ENCODE measurements around the gene MINDY4B.

MINDY4B gene

DNA sequence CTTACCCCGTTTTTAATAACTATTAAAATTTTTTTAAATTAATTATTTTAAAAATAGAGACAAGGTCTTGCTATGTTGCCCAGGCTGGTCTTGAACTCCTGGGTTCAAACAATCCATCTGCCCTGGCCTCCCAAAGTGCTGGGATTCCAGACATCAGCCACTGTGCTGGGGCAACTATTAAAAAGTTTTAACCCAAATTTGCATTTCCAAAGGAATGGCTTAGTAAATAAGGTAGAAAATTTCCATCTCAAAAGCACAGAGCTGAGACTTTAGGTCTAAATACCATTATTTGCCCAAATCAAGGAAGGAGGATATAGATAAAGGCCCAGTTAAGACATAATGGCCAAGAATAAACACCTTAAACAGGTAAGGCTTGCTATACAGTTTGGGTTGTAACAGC, 56.4 kb downstream of the MINDY4B start:
- no peaks in the 10 kb centered on the region for H3K27me3 ChIP-seq (ENCODE audit: control insufficient read depth, insufficient read depth, low read length)
- H3K27ac ChIP-seq (ENCODE audit: low read depth, low read length), result no peak overlapping the region
- peaks cover 11% of the 10 kb centered on the region; the same call in 1 of the 2 replicates for H3K9me3 ChIP-seq (ENCODE audit: control insufficient read depth, insufficient read depth, low read depth, low read length)
- no peaks in the 10 kb centered on the region for H3K36me3 ChIP-seq (ENCODE audit: control insufficient read depth, insufficient read depth, low read length)
- no peak overlapping the region for H3K9ac ChIP-seq (ENCODE audit: low read length)
- H3K4me3 ChIP-seq (ENCODE audit: low read depth, low read length), result no peak overlapping the region
- peaks cover 18% of the 10 kb centered on the region for H3K4me1 ChIP-seq (ENCODE audit: control insufficient read depth, insufficient read depth, low read length)

- H3K27ac ChIP-seq (ENCODE audit: low read depth, low read length), result no peak overlapping the region
- no peaks in the 10 kb centered on the region for H3K36me3 ChIP-seq (ENCODE audit: control insufficient read depth, insufficient read depth, low read length)
- H3K4me1 ChIP-seq (ENCODE audit: control insufficient read depth, insufficient read depth, low read length), result peaks cover 28% of the 10 kb centered on the region
- no peak overlapping the region for H3K4me3 ChIP-seq (ENCODE audit: low read depth, low read length)
- peaks cover 4% of the 10 kb centered on the region; the same call in 1 of the 2 replicates for H3K27me3 ChIP-seq (ENCODE audit: control insufficient read depth, insufficient read depth, low read length)
- H3K9ac ChIP-seq (ENCODE audit: low read length), result no peak overlapping the region
- peaks cover 9% of the 10 kb centered on the region; the same call in 1 of the 2 replicates for H3K9me3 ChIP-seq (ENCODE audit: control insufficient read depth, insufficient read depth, low read depth, low read length)
Observed at GRCh38 chr3:150847433-150847832, 57.8 kb downstream of the MINDY4B start.

- Histone ChIP-seq H3K4me1 (ENCODE audit: control insufficient read depth, insufficient read depth, low read length) (peaks cover 28% of the 10 kb centered on the region), H3K9me3 (ENCODE audit: control insufficient read depth, insufficient read depth, low read depth, low read length) (no peaks in the 10 kb centered on the region), H3K9ac (ENCODE audit: low read length) (no peak overlapping the region), H3K27me3 (ENCODE audit: control insufficient read depth, insufficient read depth, low read length) (peaks cover 33% of the 10 kb centered on the region), H3K4me3 (ENCODE audit: low read depth, low read length) (no peak overlapping the region), H3K36me3 (ENCODE audit: control insufficient read depth, insufficient read depth, low read length) (no peaks in the 10 kb centered on the region), H3K27ac (ENCODE audit: low read depth, low read length) (no peak overlapping the region)
Observed at GRCh38 chr3:150844484-150844883, 60.8 kb downstream of the MINDY4B start.

DNA sequence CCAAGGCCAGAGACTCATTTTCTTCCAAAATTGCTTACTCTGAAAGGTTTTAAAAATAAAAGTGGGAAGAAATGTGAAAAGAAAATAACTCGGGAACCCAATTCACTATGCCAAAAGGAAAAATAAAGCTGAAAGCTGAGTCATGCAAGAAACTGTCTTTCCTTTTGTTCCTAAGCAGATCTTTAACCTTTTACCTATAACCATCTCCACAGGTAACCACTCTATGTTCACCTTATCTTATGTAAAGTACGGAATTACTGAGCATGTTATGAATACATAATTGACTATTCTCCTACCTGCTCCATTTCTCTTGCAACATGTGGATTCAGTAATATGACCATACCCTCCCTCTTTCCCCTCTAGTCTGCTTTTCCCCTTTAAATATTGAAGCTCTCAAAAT, 62.0 kb downstream of the MINDY4B start:
- no peak overlapping the region for H3K9ac ChIP-seq (ENCODE audit: low read length)
- H3K4me3 ChIP-seq (ENCODE audit: low read depth, low read length), result no peak overlapping the region
- no peak overlapping the region for H3K27ac ChIP-seq (ENCODE audit: low read depth, low read length)
- no peaks in the 10 kb centered on the region for H3K9me3 ChIP-seq (ENCODE audit: control insufficient read depth, insufficient read depth, low read depth, low read length)
- peaks cover 25% of the 10 kb centered on the region for H3K4me1 ChIP-seq (ENCODE audit: control insufficient read depth, insufficient read depth, low read length)
- peaks cover 46% of the 10 kb centered on the region for H3K27me3 ChIP-seq (ENCODE audit: control insufficient read depth, insufficient read depth, low read length)
- no peaks in the 10 kb centered on the region for H3K36me3 ChIP-seq (ENCODE audit: control insufficient read depth, insufficient read depth, low read length)

GRCh38 chr3:150840802-150841515, 64.3 kb downstream of the MINDY4B start:
- H3K27ac ChIP-seq (ENCODE audit: low read depth, low read length), result no peak overlapping the region
- no peaks in the 10 kb centered on the region for H3K36me3 ChIP-seq (ENCODE audit: control insufficient read depth, insufficient read depth, low read length)
- peaks cover 25% of the 10 kb centered on the region for H3K4me1 ChIP-seq (ENCODE audit: control insufficient read depth, insufficient read depth, low read length)
- no peak overlapping the region for H3K4me3 ChIP-seq (ENCODE audit: low read depth, low read length)
- H3K27me3 ChIP-seq (ENCODE audit: control insufficient read depth, insufficient read depth, low read length), result peaks cover 68% of the 10 kb centered on the region
- no peak overlapping the region for H3K9ac ChIP-seq (ENCODE audit: low read length)
- no peaks in the 10 kb centered on the region for H3K9me3 ChIP-seq (ENCODE audit: control insufficient read depth, insufficient read depth, low read depth, low read length)

DNA sequence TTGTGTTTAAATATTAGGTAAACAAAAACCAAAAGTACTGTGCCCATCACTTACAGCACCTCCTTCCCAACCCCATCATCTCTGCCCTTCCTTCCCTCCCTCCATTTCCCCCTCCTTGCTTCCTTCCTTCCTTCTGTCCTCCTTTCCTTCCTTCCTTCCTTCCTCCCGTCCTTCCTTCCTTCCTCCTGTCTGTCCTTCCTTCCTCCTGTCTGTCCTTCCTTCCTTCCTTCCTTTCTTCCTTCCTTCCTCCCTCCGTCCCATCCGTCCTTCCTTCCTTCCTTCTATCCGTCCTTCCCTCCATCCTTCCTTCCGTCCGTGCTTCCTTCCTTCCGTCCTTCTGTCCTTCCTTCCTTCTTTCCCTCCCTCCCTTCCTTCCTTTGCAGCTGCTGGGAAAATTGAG, 74.5 kb downstream of the MINDY4B start:
- Histone ChIP-seq H3K9ac (ENCODE audit: low read length) (no peak overlapping the region), H3K4me1 (ENCODE audit: control insufficient read depth, insufficient read depth, low read length) (no peaks in the 10 kb centered on the region; the same call in 1 of the 2 replicates), H3K27me3 (ENCODE audit: control insufficient read depth, insufficient read depth, low read length) (no peaks in the 10 kb centered on the region), H3K27ac (ENCODE audit: low read depth, low read length) (no peak overlapping the region), H3K36me3 (ENCODE audit: control insufficient read depth, insufficient read depth, low read length) (no peaks in the 10 kb centered on the region), H3K4me3 (ENCODE audit: low read depth, low read length) (no peak overlapping the region), H3K9me3 (ENCODE audit: control insufficient read depth, insufficient read depth, low read depth, low read length) (no peaks in the 10 kb centered on the region)

- H3K4me3 ChIP-seq (ENCODE audit: low read depth, low read length), result no peak overlapping the region
- H3K27ac ChIP-seq (ENCODE audit: low read depth, low read length), result no peak overlapping the region
- no peaks in the 10 kb centered on the region for H3K27me3 ChIP-seq (ENCODE audit: control insufficient read depth, insufficient read depth, low read length)
- H3K4me1 ChIP-seq (ENCODE audit: control insufficient read depth, insufficient read depth, low read length), result no peaks in the 10 kb centered on the region; the same call in 1 of the 2 replicates
- H3K9ac ChIP-seq (ENCODE audit: low read length), result no peak overlapping the region
- H3K9me3 ChIP-seq (ENCODE audit: control insufficient read depth, insufficient read depth, low read depth, low read length), result no peaks in the 10 kb centered on the region
- H3K36me3 ChIP-seq (ENCODE audit: control insufficient read depth, insufficient read depth, low read length), result no peaks in the 10 kb centered on the region
Observed at GRCh38 chr3:150830094-150830681, 75.1 kb downstream of the MINDY4B start.

DNA sequence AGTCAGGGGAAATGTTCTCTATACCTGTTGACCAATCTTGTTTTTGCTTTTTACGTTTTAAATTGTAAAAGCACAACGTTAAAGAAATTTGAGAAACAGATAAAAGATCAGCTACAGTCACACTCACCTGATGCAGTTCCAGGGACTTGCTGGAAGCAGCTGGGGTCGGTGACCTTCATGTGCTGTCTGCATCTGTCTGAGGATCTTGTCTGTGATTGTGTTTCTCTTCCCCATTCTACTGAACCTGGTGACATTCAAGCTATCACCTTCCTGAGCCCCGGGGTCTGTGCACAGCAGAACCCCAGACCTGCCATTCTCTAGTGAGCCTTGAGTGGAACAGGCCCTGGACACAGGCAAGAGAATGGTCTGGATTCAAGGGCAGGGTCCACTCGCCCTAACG, 75.8 kb downstream of the MINDY4B start:
- H3K9me3 ChIP-seq (ENCODE audit: control insufficient read depth, insufficient read depth, low read depth, low read length), result no peaks in the 10 kb centered on the region
- H3K27ac ChIP-seq (ENCODE audit: low read depth, low read length), result no peak overlapping the region
- no peaks in the 10 kb centered on the region for H3K27me3 ChIP-seq (ENCODE audit: control insufficient read depth, insufficient read depth, low read length)
- H3K36me3 ChIP-seq (ENCODE audit: control insufficient read depth, insufficient read depth, low read length), result no peaks in the 10 kb centered on the region
- no peak overlapping the region for H3K9ac ChIP-seq (ENCODE audit: low read length)
- no peaks in the 10 kb centered on the region; the same call in 1 of the 2 replicates for H3K4me1 ChIP-seq (ENCODE audit: control insufficient read depth, insufficient read depth, low read length)
- no peak overlapping the region for H3K4me3 ChIP-seq (ENCODE audit: low read depth, low read length)

- H3K4me3 ChIP-seq (ENCODE audit: low read depth, low read length), result no peak overlapping the region
- H3K36me3 ChIP-seq (ENCODE audit: control insufficient read depth, insufficient read depth, low read length), result no peaks in the 10 kb centered on the region
- H3K9me3 ChIP-seq (ENCODE audit: control insufficient read depth, insufficient read depth, low read depth, low read length), result no peaks in the 10 kb centered on the region
- H3K4me1 ChIP-seq (ENCODE audit: control insufficient read depth, insufficient read depth, low read length), result no peaks in the 10 kb centered on the region; the same call in 1 of the 2 replicates
- no peak overlapping the region for H3K27ac ChIP-seq (ENCODE audit: low read depth, low read length)
- no peak overlapping the region for H3K9ac ChIP-seq (ENCODE audit: low read length)
- no peaks in the 10 kb centered on the region for H3K27me3 ChIP-seq (ENCODE audit: control insufficient read depth, insufficient read depth, low read length)
Observed at GRCh38 chr3:150828997-150829396, 76.2 kb downstream of the MINDY4B start.

DNA sequence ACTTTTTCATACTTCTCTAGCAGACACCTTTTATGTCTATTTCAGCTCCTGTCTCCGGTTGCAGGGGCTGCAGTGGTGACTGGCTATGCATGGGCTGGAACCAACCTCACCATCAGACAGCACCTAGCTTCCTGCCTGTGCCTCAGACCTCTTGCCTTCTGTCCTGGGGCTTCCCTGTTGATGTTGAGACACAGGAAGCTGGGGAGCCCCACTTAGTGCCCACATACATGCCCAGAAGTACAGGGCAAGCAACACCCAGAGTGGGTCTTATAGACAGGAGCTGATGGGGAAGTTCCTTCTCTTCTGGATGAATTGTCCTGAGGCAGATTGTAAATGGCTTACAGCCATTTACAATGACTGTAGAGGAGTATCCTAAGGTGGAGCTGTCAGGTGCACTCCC, 77.0 kb downstream of the MINDY4B start:
- Histone ChIP-seq H3K36me3 (ENCODE audit: control insufficient read depth, insufficient read depth, low read length) (no peaks in the 10 kb centered on the region), H3K27ac (ENCODE audit: low read depth, low read length) (no peak overlapping the region), H3K9ac (ENCODE audit: low read length) (no peak overlapping the region), H3K27me3 (ENCODE audit: control insufficient read depth, insufficient read depth, low read length) (no peaks in the 10 kb centered on the region), H3K9me3 (ENCODE audit: control insufficient read depth, insufficient read depth, low read depth, low read length) (no peaks in the 10 kb centered on the region), H3K4me3 (ENCODE audit: low read depth, low read length) (no peak overlapping the region), H3K4me1 (ENCODE audit: control insufficient read depth, insufficient read depth, low read length) (no peaks in the 10 kb centered on the region; the same call in 1 of the 2 replicates)

GRCh38 chr3:150826466-150827282, 78.6 kb downstream of the MINDY4B start:
- no peaks in the 10 kb centered on the region for H3K27me3 ChIP-seq (ENCODE audit: control insufficient read depth, insufficient read depth, low read length)
- H3K36me3 ChIP-seq (ENCODE audit: control insufficient read depth, insufficient read depth, low read length), result no peaks in the 10 kb centered on the region
- H3K9ac ChIP-seq (ENCODE audit: low read length), result no peak overlapping the region
- H3K9me3 ChIP-seq (ENCODE audit: control insufficient read depth, insufficient read depth, low read depth, low read length), result peaks cover 4% of the 10 kb centered on the region; the same call in 1 of the 2 replicates
- H3K4me1 ChIP-seq (ENCODE audit: control insufficient read depth, insufficient read depth, low read length), result no peaks in the 10 kb centered on the region; the same call in 1 of the 2 replicates
- H3K27ac ChIP-seq (ENCODE audit: low read depth, low read length), result no peak overlapping the region
- H3K4me3 ChIP-seq (ENCODE audit: low read depth, low read length), result no peak overlapping the region

Data from HUES6 (cell line).